Right lobe of liver (tissue), 6 donors: ENCODE results near the gene UGCG. TPM values are rescaled to one million over a fixed set of nuclear protein-coding genes. Genes with fewer than 3 reads are reported as not detected.
"Not testable (repeated sequence)": the region's sequence is repeated elsewhere in the genome, so short reads cannot be mapped to it uniquely, and the experiment has no call there.

Source experiments
- ATAC-seq, 4 donors: fragments of 200-7000 bp; cut with Tn5 transposase; one replicate each; pipeline ENCODE4 v1.9.1; 2020; ENCODE audit warnings: mild to moderate bottlenecking in 4 of 4, moderate library complexity in 4 of 4
- DNase-seq, 3 donors: peaks; one replicate each; pipeline ENCODE4 v3.0.0-alpha.2; 2020
- H3K27ac ChIP-seq, 3 donors: fragments of 200-600 bp; one replicate each; pipeline ENCODE4 v1.8.0; 2022
- H3K27me3 ChIP-seq, 2 donors: fragments of 200-600 bp; one replicate each; pipeline ENCODE4 v1.8.0; 2022
- H3K36me3 ChIP-seq, 4 donors: fragments of 200-600 bp; sonication (generic) in 1 of 4; one replicate each; pipeline versions ENCODE4 v1.5.1 to v1.8.0; 2017 to 2022; ENCODE audit warnings: control low read depth in 1 of 4
- H3K4me1 ChIP-seq, 4 donors: fragments of 200-600 bp; sonication (generic) in 1 of 4; one replicate each; pipeline versions ENCODE4 v1.5.1 to v1.8.0; 2017 to 2022; ENCODE audit warnings: control low read depth in 1 of 4
- H3K4me3 ChIP-seq, 3 donors: fragments of 200-600 bp; one replicate each; pipeline ENCODE4 v1.8.0; 2022
- H3K9me3 ChIP-seq, 4 donors: fragments of 200-600 bp; sonication (generic) in 1 of 4; one replicate each; pipeline versions ENCODE4 v1.5.1 to v1.8.0; 2017 to 2022; ENCODE audit warnings: control low read depth in 1 of 4
- POLR2A ChIP-seq: fragments of 450-650 bp; IDR thresholded peaks from one replicate; pipeline ENCODE4 v1.6.1; 2017; ENCODE audit warnings: antibody characterized with exemption, mild to moderate bottlenecking
- WGBS: methylation state at CpG from one replicate; pipeline ENCODE4 v1.1.6; 2018; ENCODE audit warnings: low coverage, low lambda C conversion rate; ENCODE audit not compliant: insufficient coverage; ENCODE audit errors: missing lambda C conversion rate; 5-methylcytosine and 5-hydroxymethylcytosine counted together
- intact Hi-C, 2 donors: fragments of 100-400 bp; cut with DNase I; formaldehyde crosslinking; loops; one replicate each; pipeline versions ENCODE4 v1.11.2 to v1.14.1; 2022
- total RNA-seq, 6 experiments: library from RNA; depleted of rRNA in 2 of 6; stranded (reverse); fragments of >200 nt in 2 of 6; fragmentation: NEBNext Ultra II Directional in 3 of 6; extraction: Animal tissue kit (Norgen Biotek cat#: 25700) in 3 of 6; gene quantifications; one replicate each; pipeline versions ENCODE4 v1.1.0 to v1.2.4, GENCODE V29; 2016 to 2023
- TF ChIP-seq, protein P1 (sequence below), 4 donors: fragments of 200-600 bp in 3 of 4; fragments of 450-650 bp in 1 of 4; IDR thresholded peaks; one replicate each; pipeline versions ENCODE4 v1.5.1 to v1.8.0; 2016 to 2022; ENCODE audit warnings: antibody characterized with exemption in 4 of 4, mild to moderate bottlenecking in 2 of 4
- donor health status: DM: no; HTN: yes; CAD: no.
- donor health status: DM: no; HTN: no; CAD: no.
- donor health status: DM: no; HTN: no; CAD: no.
- donor health status: DM: no; HTN: yes; CAD: no.
- donor health status: DM: no; HTN: yes; CAD: no.

UGCG gene
- total RNA-seq, 6 experiments from 2014 or later = 7.9 to 37.2 (median 17.1) TPM

- H3K9me3 ChIP-seq = no peaks in the 10 kb centered on the region
- TF ChIP-seq POLR2A = no peak
- TF ChIP-seq, protein P1, sequence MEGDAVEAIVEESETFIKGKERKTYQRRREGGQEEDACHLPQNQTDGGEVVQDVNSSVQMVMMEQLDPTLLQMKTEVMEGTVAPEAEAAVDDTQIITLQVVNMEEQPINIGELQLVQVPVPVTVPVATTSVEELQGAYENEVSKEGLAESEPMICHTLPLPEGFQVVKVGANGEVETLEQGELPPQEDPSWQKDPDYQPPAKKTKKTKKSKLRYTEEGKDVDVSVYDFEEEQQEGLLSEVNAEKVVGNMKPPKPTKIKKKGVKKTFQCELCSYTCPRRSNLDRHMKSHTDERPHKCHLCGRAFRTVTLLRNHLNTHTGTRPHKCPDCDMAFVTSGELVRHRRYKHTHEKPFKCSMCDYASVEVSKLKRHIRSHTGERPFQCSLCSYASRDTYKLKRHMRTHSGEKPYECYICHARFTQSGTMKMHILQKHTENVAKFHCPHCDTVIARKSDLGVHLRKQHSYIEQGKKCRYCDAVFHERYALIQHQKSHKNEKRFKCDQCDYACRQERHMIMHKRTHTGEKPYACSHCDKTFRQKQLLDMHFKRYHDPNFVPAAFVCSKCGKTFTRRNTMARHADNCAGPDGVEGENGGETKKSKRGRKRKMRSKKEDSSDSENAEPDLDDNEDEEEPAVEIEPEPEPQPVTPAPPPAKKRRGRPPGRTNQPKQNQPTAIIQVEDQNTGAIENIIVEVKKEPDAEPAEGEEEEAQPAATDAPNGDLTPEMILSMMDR (IDR thresholded peaks at IDR 0.05) = no peak
- WGBS = 74% methylated on average over 3 of the region's 3 CpGs
- no peak for DNase-seq
- no peak for ATAC-seq
- no peak overlapping the region for H3K27ac ChIP-seq
- no peak overlapping the region for H3K4me3 ChIP-seq
- intact Hi-C loops = no loop called here
- no peaks in the 10 kb centered on the region for H3K27me3 ChIP-seq
- H3K4me1 ChIP-seq = no peaks in the 10 kb centered on the region
- no peaks in the 10 kb centered on the region for H3K36me3 ChIP-seq
Observed at GRCh38 chr9:111872886-111873285, 23.7 kb upstream of the UGCG start.

GRCh38 chr9:111873901-111874300, 22.7 kb upstream of the UGCG start:
- Histone ChIP-seq H3K36me3 (no peaks in the 10 kb centered on the region), H3K9me3 (no peaks in the 10 kb centered on the region), H3K27me3 (no peaks in the 10 kb centered on the region), H3K27ac (no peak overlapping the region), H3K4me1 (no peaks in the 10 kb centered on the region), H3K4me3 (no peak overlapping the region)
- DNase-seq (no peak), ATAC-seq (no peak)
- WGBS = 92% methylated on average over 4 of the region's 6 CpGs
- intact Hi-C loops = no loop called here
- no peak for TF ChIP-seq POLR2A
- TF ChIP-seq, protein P1 (IDR thresholded peaks at IDR 0.05) = no peak

DNA sequence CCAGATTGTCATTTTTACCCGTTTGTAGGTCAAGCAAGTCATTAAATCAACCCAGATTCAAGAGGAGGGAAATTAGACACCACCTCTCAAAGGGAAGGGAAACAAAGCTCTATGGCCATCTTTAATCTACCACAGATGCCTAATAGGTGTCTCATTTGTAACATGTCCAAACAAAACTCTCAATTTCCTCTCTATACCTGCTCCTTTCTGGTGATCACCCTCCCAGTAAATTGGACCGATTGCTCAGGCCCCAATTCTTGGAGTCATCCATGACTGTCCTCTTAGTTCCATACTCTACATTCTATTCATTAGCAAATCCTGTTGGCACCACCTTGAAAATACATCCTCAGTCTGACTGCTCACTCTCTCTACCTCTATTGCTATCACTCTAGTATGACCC, 22.1 kb upstream of the UGCG start:
- DNase-seq (no peak), ATAC-seq (no peak)
- no peaks in the 10 kb centered on the region for H3K36me3 ChIP-seq
- WGBS = 60% methylated on average over 2 of the region's 2 CpGs
- H3K4me3 ChIP-seq = no peak overlapping the region
- no peak overlapping the region for H3K27ac ChIP-seq
- no peaks in the 10 kb centered on the region for H3K9me3 ChIP-seq
- intact Hi-C loops = no loop called here
- H3K27me3 ChIP-seq = no peaks in the 10 kb centered on the region
- TF ChIP-seq POLR2A = no peak
- TF ChIP-seq, protein P1 (IDR thresholded peaks at IDR 0.05) = no peak
- no peaks in the 10 kb centered on the region for H3K4me1 ChIP-seq

DNA sequence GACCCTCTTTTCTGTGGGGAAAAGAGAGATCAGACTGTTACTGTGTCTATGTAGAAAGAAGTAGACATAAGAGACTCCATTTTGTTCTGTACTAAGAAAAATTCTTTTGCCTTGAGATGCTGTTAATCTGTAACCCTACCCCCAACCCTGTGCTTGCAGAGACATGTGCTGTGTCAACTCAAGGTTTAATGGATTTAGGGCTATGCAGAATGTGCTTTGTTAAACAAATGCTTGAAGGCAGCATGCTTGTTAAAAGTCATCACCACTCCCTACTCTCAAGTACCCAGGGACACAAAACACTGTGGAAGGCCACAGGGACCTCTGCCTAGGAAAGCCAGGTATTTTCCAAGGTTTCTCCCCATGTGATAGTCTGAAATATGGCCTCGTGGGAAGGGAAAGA, 21.3 kb upstream of the UGCG start:
- DNase-seq, H3K27me3 ChIP-seq, H3K4me1 ChIP-seq, intact Hi-C loops, H3K4me3 ChIP-seq, H3K36me3 ChIP-seq, ATAC-seq, H3K27ac ChIP-seq, H3K9me3 ChIP-seq: not testable (repeated sequence)
- no CpG with 5 or more reads among the region's 1 CpG for WGBS

DNA sequence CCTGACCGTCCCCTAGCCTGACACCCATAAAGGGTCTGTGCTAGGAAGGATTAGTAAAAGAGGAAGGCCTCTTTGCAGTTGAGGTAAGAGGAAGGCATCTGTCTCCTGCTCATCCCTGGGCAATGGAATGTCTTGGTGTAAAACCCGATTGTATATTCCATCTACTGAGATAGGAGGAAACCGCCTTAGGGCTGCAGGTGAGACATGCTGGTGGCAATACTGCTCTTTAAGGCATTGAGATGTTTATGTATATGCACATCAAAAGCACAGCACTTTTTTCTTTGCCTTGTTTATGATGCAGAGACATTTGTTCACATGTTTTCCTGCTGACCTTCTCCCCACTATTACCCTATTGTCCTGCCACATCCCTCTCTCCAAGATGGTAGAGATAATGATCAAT, 20.9 kb upstream of the UGCG start:
- H3K4me1 ChIP-seq, intact Hi-C loops, H3K36me3 ChIP-seq, ATAC-seq, H3K4me3 ChIP-seq, H3K9me3 ChIP-seq, DNase-seq, H3K27ac ChIP-seq, H3K27me3 ChIP-seq: not testable (repeated sequence)
- 60% methylated on average over 1 of the region's 3 CpGs for WGBS

DNA sequence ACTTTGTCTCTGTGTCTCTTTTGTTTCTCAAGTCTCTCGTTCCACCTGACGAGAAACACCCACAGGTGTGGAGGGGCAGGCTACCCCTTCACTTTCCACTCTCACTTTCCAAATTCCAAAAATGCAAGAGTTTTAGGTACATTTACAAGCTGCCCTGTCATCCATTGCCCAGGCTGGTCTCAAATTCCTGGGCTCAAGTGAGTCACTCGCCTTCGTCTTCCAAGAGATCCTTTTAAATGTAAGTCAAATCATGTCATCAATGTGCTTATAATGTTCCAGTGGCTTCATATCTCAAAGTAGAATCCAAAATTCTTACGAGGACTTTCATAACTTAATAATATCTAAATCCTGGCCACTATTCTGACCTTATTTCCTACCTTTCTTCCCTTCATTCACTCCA, 20.4 kb upstream of the UGCG start:
- no peak overlapping the region for H3K27ac ChIP-seq
- no peak for TF ChIP-seq POLR2A
- TF ChIP-seq, protein P1 (IDR thresholded peaks at IDR 0.05) = no peak
- no peaks in the 10 kb centered on the region for H3K36me3 ChIP-seq
- DNase-seq (no peak), ATAC-seq (no peak)
- WGBS = 92% methylated on average over 5 of the region's 5 CpGs
- H3K27me3 ChIP-seq = no peaks in the 10 kb centered on the region
- H3K4me1 ChIP-seq = no peaks in the 10 kb centered on the region
- intact Hi-C loops = no loop called here
- H3K9me3 ChIP-seq = no peaks in the 10 kb centered on the region
- no peak overlapping the region for H3K4me3 ChIP-seq
